Measurements from ENCODE around the gene EBPL. TPM values are rescaled to one million over a fixed set of nuclear protein-coding genes. Genes with fewer than 3 reads are reported as not detected.
A peak's percentile ranks its signal among the peaks of the same experiment; 100 is the strongest.

EBPL gene
- total RNA-seq, 1 experiment from 2014 or later = 83.0 TPM

- no peak for DNase-seq (ENCODE audit: low read depth)
Measured at GRCh38 chr13:49676581-49677298, 14.5 kb downstream of the EBPL start.

GRCh38 chr13:49670828-49671227, 20.5 kb downstream of the EBPL start:
- DNase-seq (ENCODE audit: low read depth) = no peak

GRCh38 chr13:49669735-49670309, 21.5 kb downstream of the EBPL start:
- DNase-seq (ENCODE audit: low read depth) = peak; percentile 75

GRCh38 chr13:49667773-49668172, 23.5 kb downstream of the EBPL start:
- peak; percentile 60 for DNase-seq (ENCODE audit: low read depth)

- DNase-seq (ENCODE audit: low read depth) = no peak
Measured at GRCh38 chr13:49664606-49665005, 26.7 kb downstream of the EBPL start.

GRCh38 chr13:49657241-49657641, 34.0 kb downstream of the EBPL start:
- DNase-seq (ENCODE audit: low read depth) = no peak

GRCh38 chr13:49655906-49656305, 35.4 kb downstream of the EBPL start:
- peak; percentile 24 for DNase-seq (ENCODE audit: low read depth)

GRCh38 chr13:49654011-49654410, 37.3 kb downstream of the EBPL start:
- DNase-seq (ENCODE audit: low read depth) = no peak

GRCh38 chr13:49653478-49653877, 37.8 kb downstream of the EBPL start:
- no peak for DNase-seq (ENCODE audit: low read depth)

- DNase-seq (ENCODE audit: low read depth) = peak; percentile 48
Measured at GRCh38 chr13:49652355-49653305, 38.7 kb downstream of the EBPL start.

GRCh38 chr13:49651570-49652354, 39.5 kb downstream of the EBPL start:
- no peak for DNase-seq (ENCODE audit: low read depth)

GRCh38 chr13:49649963-49650312, 41.3 kb downstream of the EBPL start:
- DNase-seq (ENCODE audit: low read depth) = no peak

GRCh38 chr13:49649244-49649962, 41.9 kb downstream of the EBPL start:
- DNase-seq (ENCODE audit: low read depth) = peak; percentile 44

GRCh38 chr13:49646688-49647087, 44.6 kb downstream of the EBPL start:
- no peak for DNase-seq (ENCODE audit: low read depth)

- no peak for DNase-seq (ENCODE audit: low read depth)
Measured at GRCh38 chr13:49645451-49645850, 45.8 kb downstream of the EBPL start.

GRCh38 chr13:49643035-49643646, 48.1 kb downstream of the EBPL start:
- no peak for DNase-seq (ENCODE audit: low read depth)

GRCh38 chr13:49641801-49642291, 49.4 kb downstream of the EBPL start:
- peak; percentile 92 for DNase-seq (ENCODE audit: low read depth)

GRCh38 chr13:49638744-49639072, 52.6 kb downstream of the EBPL start:
- DNase-seq (ENCODE audit: low read depth) = no peak

- DNase-seq (ENCODE audit: low read depth) = no peak
Measured at GRCh38 chr13:49638030-49638743, 53.1 kb downstream of the EBPL start.

GRCh38 chr13:49636705-49637104, 54.6 kb downstream of the EBPL start:
- DNase-seq (ENCODE audit: low read depth) = no peak
